C4-2B (cell line): ENCODE measurements around the gene CDK5RAP1.

Experiments
- H3K27ac ChIP-seq: fragments of 450-650 bp; 2 replicates; pipeline ENCODE4 v1.5.1; 2017
- CTCF ChIP-seq: fragments of 450-650 bp; conservative IDR thresholded peaks from 2 replicates; pipeline ENCODE4 v1.5.1; 2017; ENCODE audit warnings: mild to moderate bottlenecking
- ZFX ChIP-seq: fragments of 450-650 bp; IDR thresholded peaks from 2 replicates; pipeline ENCODE4 v1.6.1; 2017

The CDK5RAP1 gene

GRCh38 chr20:33323236-33323635 lies 78.1 kb downstream of the CDK5RAP1 start:
- no peak overlapping the region for H3K27ac ChIP-seq
- TF ChIP-seq ZFX (no peak), CTCF (no peak)

DNA sequence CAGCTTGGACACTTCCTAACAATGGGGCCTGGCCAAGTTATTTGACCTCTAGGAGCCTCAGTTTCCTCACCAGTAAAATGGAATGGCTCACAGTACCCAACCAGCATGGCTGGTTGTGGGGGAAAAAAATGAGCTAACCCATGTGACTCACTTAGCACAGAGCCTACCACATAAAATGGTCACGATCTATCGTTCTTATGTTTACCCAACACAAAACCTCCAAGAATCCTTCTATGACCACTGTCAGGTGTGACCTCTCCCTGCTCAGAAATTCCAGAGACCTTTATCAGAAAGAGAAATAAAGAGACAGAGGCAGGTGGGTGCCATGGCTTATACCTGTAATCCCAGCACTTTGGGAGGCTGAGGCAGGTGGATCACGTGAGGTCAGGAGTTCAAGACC lies 78.9 kb downstream of the CDK5RAP1 start:
- TF ChIP-seq ZFX (no peak), CTCF (no peak)

GRCh38 chr20:33320006-33320405 lies 81.3 kb downstream of the CDK5RAP1 start:
- TF ChIP-seq ZFX: no peak
- TF ChIP-seq CTCF: no peak
- no peak overlapping the region for H3K27ac ChIP-seq

More for the DNA sequence above, 78.9 kb downstream of the CDK5RAP1 start:
- no peak overlapping the region for H3K27ac ChIP-seq

- TF ChIP-seq CTCF (no peak), ZFX (no peak)
- H3K27ac ChIP-seq: no peak overlapping the region
Measured at GRCh38 chr20:33318096-33318429, 83.3 kb downstream of the CDK5RAP1 start.

DNA sequence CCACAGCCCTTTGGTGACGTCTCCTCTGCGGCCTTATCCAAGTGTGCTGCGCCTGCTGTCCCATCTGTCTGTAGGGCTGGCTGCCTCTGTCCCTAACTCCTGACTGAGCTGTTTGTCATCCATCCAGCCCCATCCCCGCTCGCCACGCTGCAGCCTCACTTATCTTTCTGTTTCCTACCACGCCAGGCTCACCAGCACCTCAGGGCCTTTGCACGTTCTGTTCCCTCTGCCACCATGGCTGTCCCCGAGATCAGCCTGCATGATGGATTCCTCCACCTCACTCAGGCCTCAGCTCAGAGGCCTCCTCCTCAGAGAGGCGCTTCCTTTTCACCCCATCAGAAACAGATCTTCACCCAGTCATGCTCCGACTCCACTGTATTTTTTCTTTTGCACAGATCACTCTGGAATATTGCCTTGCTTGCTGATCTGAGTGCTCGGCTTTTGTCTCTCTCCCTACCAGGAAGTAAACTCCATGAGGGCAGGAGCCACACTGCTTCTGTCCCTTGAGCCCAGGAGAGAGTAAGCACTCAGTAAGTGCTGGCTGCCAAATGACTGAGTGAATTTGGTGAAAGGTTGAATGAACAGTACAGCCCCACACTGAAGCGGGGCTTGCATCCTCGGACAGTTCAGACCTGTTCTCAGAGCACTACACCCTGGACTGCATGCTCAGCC lies 83.8 kb downstream of the CDK5RAP1 start:
- TF ChIP-seq ZFX (no peak), CTCF (no peak)
- H3K27ac ChIP-seq: no peak overlapping the region

- H3K27ac ChIP-seq: no peak overlapping the region
- TF ChIP-seq ZFX (no peak), CTCF (no peak)
Measured at GRCh38 chr20:33316958-33317357, 84.4 kb downstream of the CDK5RAP1 start.

DNA sequence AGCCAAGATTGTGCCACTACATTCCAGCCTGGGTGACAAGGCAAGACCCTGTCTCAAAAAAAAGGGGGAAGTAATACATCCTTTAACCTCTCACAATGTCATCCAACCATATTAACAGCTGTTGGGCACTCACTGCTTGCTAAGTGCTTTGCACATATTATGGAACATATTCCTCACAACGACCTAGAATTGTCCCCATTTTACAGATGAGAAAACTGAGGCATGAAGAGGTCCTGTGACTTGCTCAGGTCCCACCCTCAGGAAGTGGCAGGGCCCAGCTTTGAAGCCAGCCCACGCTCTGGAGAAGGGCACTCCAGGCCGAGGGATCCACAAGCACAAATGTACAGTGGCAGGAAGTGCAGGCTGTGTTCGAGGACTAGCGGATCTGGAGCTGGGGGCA lies 85.0 kb downstream of the CDK5RAP1 start:
- TF ChIP-seq ZFX (no peak), CTCF (no peak)
- no peak overlapping the region for H3K27ac ChIP-seq
